Hypothalamus (tissue), 51 donors: ENCODE data around the gene CRYGS.
"Not testable (repeated sequence)": the region's sequence is repeated elsewhere in the genome, so short reads cannot be mapped to it uniquely, and the experiment has no call there.

ENCODE experiments used
- DNase-seq, 51 donors: peaks; one replicate each; lab custom pipeline; 2025; lab: John Stamatoyannopoulos, UW

The CRYGS gene

GRCh38 chr3:186520957-186521842 lies 23.0 kb downstream of the CRYGS start:
- no peak for DNase-seq

- no peak for DNase-seq
These were observed 23.7 kb downstream of the CRYGS start for GRCh38 chr3:186520431-186520830.

DNA sequence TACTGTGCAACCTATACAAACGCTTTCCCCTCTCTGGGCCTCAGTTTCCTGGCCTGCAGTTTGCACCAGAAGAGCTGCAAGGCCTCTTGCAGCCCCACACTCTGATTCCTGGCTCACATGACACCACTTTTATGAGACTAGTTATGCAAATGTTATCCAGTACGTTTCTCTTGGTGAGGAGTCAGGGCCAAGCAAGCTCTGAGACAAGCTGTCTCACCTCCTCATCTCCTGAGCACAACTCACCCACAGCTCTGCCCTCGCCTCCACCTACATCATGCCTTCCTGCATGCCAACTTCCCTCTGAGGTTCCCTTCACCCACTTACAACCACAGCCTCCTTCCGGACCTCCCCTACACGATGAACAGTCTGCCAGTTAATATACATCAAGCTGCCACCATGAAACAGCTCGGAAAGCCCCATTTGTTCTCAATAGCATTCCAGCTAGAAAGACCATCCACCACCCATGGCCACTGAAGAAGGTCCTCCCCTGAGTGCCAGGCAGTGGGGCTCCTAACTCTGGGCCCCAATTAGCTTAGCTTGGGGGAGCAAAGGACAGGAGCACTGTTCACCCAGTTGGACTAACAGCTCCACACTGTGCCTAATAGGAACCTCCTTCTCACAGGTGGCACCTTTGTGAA lies 25.0 kb downstream of the CRYGS start:
- DNase-seq = no peak

GRCh38 chr3:186517218-186517617 lies 27.0 kb downstream of the CRYGS start:
- no peak for DNase-seq

DNA sequence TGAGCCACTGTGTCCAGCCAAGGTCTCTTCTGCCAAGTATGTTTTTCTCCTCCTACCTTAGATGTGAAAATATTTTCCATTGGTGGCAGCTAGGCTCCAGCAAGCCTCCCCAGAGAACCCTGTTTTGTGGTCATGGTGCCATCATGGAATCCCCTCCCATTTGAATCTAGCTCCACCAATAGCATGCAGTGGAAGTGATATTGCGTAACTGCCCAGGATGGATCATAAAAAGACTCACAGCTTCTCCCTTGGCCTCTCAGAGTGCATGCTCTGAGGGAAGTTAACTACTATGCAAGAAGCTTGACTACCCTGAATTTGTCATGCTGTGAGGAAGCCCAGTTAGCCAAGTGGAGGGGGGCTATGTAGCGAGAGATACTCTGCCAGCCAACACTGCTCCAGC lies 27.5 kb downstream of the CRYGS start:
- DNase-seq = no peak

DNA sequence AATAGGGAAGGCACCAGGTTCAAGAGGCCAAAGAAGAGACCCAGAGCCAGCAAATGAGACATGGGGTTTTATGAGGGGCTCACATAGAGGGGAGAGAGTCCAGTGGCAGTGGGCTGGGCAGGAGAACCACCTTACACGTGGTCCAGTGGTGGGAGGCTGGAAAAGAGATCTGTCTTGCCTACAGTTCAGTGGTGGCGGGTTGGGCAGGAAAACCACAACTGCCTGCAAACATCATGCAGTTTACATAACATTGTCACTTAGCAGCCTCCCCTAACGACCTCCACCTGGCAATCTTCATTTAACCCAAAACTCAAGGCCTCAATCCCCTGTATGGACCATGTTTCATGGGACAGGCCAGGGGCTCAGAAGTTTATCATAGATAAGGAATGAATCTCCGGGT lies 29.1 kb downstream of the CRYGS start:
- no peak for DNase-seq

GRCh38 chr3:186514296-186515002 lies 29.7 kb downstream of the CRYGS start:
- no peak for DNase-seq

DNA sequence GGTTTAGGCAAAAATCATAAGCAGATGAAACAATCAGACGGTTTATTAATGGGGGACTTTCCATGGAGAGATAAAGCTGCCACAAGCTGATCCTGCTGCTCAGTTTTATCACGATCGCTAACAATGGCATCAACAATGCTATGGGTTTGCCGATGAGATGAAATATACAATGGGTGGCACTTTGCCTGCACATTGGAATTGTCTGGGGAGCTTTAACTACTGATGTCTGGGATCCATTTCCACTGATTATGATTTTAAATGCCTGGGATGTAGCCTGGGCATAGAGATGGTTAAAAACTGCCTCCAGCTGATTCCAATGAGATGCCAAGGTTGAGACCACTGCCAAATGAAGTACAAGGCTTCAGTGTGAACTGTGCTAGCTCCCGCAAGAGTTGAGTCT lies 30.8 kb downstream of the CRYGS start:
- no peak for DNase-seq

DNA sequence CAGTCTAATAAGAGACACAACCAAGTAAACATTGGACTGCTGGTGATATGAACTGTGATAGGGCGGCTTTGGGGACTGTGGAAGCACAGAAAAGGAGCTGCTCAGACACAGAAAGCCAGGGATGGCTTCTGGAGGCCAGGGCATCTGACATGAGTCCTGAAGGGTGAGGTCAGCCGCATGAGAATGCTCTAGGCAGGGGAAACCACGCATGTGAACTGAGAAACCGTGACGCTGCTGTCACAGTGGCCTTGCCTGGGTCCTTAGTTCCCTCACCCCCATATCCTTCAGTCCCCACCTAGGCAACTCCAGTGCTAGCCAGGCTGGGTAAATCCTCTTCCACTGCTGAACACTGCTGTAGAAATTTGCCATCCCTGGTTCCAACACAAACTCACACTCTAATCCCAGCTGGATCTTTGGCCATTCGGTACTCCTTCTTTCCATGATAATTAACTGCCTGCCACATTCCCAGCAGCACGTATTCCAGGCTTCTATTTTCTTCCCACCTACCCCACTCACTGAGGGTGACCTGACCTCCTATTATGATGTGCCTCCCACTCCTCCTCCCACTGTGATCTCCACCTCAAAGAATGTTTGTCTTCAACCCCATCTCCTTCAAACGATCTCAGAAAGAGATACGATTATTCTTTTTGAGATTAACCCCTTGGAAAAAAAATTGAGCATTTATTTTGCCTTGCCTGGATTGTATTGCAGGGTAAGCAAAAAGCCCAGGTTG lies 31.4 kb downstream of the CRYGS start:
- DNase-seq = no peak

GRCh38 chr3:186511702-186512101 lies 32.5 kb downstream of the CRYGS start:
- no peak for DNase-seq

DNA sequence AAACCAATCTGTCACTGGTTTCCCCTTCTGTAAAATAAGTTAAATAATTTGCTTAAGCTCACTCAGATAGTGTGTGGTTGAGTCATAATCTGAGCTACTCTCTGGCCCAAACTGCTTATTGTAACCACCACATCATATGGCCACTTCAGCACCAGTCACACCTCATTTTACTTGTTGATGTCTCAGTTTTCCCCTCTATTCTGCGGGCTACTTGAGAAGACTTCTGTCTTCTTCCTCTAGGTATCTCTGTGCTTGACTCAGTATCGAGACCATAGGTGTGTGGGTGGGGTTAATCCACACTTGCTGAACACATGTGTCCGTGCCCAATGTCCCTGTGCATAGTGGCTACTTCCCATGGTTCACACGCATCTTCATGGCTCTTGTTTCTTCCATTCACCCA lies 32.9 kb downstream of the CRYGS start:
- DNase-seq = no peak

DNA sequence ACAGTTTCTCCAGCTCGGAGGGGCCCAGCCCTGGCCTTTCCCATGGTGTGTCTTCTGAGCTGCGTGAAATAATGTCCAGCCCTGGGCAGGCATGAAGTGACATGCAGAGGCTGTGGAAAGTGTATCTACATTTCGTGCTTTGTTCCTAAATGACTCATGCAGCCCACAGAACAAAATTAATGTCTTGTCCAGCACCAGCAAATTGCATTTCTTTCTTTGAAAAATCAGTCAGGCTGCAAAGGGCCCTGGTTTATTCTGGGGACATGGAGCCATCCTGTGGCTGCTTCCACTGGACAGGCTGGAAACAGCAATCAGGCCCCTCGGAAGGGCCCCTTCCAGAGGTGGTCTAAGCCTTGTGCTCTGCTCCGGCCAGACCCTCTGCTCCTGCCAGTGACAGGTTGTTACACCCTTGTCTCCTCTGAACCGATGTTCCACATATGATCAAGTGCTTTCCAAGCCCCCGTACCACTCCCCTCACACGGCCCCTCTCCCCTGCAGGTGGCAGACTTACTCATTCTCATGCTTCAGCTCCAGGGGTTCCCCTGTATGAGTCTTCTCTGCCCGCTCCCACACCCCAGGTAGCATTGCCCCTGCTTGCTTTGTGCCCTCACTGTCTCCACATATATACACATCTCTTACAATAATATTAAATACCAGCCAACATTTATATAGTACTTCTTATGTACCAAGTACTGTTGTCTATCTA lies 33.7 kb downstream of the CRYGS start:
- peak in 1 of 51 donors; percentile 8 for DNase-seq

GRCh38 chr3:186509423-186509822 lies 34.8 kb downstream of the CRYGS start:
- DNase-seq = no peak

DNA sequence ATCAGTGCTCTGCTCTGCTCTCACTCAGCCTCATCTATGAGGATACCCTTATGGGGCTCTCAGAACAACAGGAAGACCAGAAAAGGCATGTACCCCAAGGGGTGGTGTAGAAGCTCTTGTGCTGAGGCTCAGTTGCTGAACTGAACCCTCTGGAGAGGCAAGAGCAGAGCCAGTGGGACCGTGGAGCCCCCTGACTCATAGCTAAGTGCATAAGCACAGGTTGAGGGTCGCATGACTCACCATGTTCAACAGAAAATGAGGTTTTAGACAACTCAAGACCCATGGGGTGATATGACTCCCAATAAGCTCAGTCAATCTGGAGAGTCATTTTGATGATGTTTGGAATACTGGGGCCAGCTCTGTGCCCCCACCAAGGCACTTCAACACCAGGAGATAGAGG lies 37.3 kb downstream of the CRYGS start:
- no peak for DNase-seq

DNA sequence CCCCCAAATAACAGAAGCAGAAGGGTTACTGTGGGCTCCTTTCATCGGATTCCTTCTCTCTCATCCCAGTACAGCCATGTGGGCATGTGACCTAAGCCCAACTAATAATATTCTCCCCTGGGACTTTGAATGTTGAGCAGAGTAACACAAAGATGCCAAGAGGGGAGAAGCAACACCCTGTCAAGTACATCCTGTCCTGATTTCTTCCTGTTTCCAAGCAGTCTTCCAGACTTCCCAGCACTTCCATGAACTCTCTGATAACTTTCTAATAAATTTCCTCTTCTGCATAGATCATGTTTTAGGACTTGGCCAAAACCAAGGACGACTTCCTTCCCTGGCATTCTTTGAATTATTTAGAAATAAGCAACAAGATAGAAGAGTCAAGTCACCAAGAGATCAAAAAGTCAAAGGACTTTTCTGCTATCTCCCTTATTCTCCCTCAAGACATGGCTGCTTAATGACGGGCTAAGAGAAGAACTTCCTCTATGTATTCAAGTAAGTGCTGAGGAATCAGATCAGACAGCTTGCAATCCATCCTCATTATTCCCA lies 37.9 kb downstream of the CRYGS start:
- no peak for DNase-seq

DNA sequence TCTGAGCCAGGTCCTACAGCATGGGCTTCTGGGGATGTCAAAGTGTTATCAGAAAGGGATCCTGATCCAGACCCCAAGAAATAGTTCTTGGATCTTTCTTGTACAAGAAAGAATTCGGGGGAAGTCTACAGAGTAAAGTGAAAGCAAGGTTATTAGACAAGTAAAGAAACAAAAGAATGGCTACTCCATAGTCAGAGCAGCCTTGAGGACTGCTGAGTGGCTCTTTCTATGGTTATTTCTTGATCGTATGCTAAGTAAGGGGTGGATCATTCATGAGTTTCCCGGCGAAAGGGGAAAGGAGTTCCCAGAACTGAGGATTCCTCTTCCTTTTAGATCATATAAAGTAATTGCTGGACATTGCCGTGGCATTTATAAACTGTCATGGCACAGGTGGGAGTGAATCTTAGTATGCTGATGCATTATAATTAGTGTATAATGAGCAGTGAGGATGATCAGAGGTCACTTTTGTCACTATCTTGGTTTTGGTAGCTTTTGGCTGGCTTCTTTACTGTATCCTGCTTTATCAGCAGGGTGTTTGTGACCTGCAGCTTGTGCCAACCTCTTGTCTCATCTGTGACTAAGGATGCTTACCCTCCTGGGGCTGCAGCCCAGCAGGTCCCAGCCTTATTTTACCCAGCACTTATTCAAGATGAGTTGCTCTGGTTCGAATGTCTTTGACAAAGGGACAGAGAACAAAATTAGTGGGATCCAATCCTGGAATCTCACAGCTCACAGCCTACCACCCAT lies 41.0 kb downstream of the CRYGS start:
- no peak for DNase-seq

GRCh38 chr3:186502138-186502948 lies 41.8 kb downstream of the CRYGS start:
- DNase-seq = no peak

DNA sequence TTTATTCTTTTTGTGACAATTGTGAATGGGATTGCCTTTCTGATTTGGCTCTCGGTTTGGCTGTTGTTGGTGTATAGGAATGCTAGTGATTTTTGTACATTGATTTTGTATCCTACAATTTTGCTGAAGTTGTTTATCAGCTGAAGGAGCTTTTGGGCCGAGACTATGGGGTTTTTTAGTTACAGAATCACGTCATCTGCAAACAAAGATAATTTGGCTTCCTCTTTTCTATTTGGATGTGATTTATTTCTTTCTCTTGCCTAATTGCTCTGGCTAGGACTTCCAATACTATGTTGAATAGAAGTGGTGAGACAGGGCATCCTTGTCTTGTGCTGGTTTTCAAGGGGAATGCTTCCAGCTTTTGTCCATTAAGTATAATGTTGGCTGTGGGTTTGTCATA lies 44.2 kb downstream of the CRYGS start:
- not testable (repeated sequence) for DNase-seq
